GM11168 (cell line): Measurements from ENCODE around the gene ARMC7.
"Not testable (repeated sequence)": the region's sequence is repeated elsewhere in the genome, so short reads cannot be mapped to it uniquely, and the experiment has no call there.

Experiments used
- in situ Hi-C: fragments of 300-500 bp; cut with MboI; formaldehyde crosslinking; loops from one replicate; pipeline ENCODE4 v1.12.0; 2022; ENCODE audit warnings: low sequenced_read_pairs; ENCODE audit not compliant: unreplicated experiment

ARMC7 gene

GRCh38 chr17:75109407-75110233 lies at the start of gene ARMC7:
ARMC7 (plus strand) TSS chr17:75109969; CDS start chr17:75110289, 320 bp downstream.
- in situ Hi-C loops: loop anchor here (10.0 kb wide), 1 partner anchor 95 kb away; the partner anchor contains the start of gene NUP85

- in situ Hi-C loops: no loop called here
These were observed 49.2 kb upstream of the ARMC7 start for GRCh38 chr17:75060434-75061054.

GRCh38 chr17:75061055-75061438 lies 48.7 kb upstream of the ARMC7 start:
- in situ Hi-C loops: no loop called here

GRCh38 chr17:75061618-75062017 lies 48.2 kb upstream of the ARMC7 start:
- in situ Hi-C loops: no loop called here

- in situ Hi-C loops: no loop called here
These were observed 46.6 kb upstream of the ARMC7 start for GRCh38 chr17:75063201-75063600.

- in situ Hi-C loops: no loop called here
These were observed 46.1 kb upstream of the ARMC7 start for GRCh38 chr17:75063626-75064025.

GRCh38 chr17:75064040-75064439 lies 45.7 kb upstream of the ARMC7 start:
- in situ Hi-C loops: no loop called here

GRCh38 chr17:75064460-75064859 lies 45.3 kb upstream of the ARMC7 start:
- in situ Hi-C loops: no loop called here

- in situ Hi-C loops: no loop called here
These were observed 44.8 kb upstream of the ARMC7 start for GRCh38 chr17:75064867-75065561.

- in situ Hi-C loops: no loop called here
These were observed 44.1 kb upstream of the ARMC7 start for GRCh38 chr17:75065562-75066151.

- in situ Hi-C loops: no loop called here
These were observed 41.9 kb upstream of the ARMC7 start for GRCh38 chr17:75067856-75068255.

- in situ Hi-C loops: no loop called here
These were observed 41.0 kb upstream of the ARMC7 start for GRCh38 chr17:75068750-75069149.

GRCh38 chr17:75069783-75070182 lies 40.0 kb upstream of the ARMC7 start:
- in situ Hi-C loops: no loop called here

GRCh38 chr17:75071478-75072271 lies 38.1 kb upstream of the ARMC7 start:
- in situ Hi-C loops: not testable (repeated sequence)

GRCh38 chr17:75072909-75073308 lies 36.9 kb upstream of the ARMC7 start:
- in situ Hi-C loops: not testable (repeated sequence)

GRCh38 chr17:75073618-75074047 lies 36.1 kb upstream of the ARMC7 start:
- in situ Hi-C loops: no loop called here

- in situ Hi-C loops: no loop called here
These were observed 35.2 kb upstream of the ARMC7 start for GRCh38 chr17:75074532-75074931.

GRCh38 chr17:75075597-75076336 lies 34.0 kb upstream of the ARMC7 start:
- in situ Hi-C loops: no loop called here

- in situ Hi-C loops: no loop called here
These were observed 32.7 kb upstream of the ARMC7 start for GRCh38 chr17:75077072-75077495.
